H1 (cell line): ENCODE data around the gene OR10A2. TPM values are rescaled to one million over a fixed set of nuclear protein-coding genes. Genes with fewer than 3 reads are reported as not detected.
A peak's percentile ranks its signal among the peaks of the same experiment; 100 is the strongest.

Source experiments
- CTCF ChIA-PET: fragments of 300-600 bp; sonication (Branson Sonifier 250); formaldehyde crosslinking; loops from one replicate; lab custom pipeline; 2021; ENCODE audit not compliant: partially characterized antibody; lab: Charles Lee
- POLR2A ChIA-PET: fragments of 300-600 bp; sonication (Branson Sonifier 250); formaldehyde crosslinking; loops from one replicate; lab custom pipeline; 2021; ENCODE audit warnings: inconsistent platforms; ENCODE audit not compliant: partially characterized antibody; lab: Charles Lee
- DNase-seq, 2 experiments: peaks; one replicate each; pipeline versions ENCODE4 v3.0.0 to v3.0.0-alpha.2; 2010 to 2022; ENCODE audit warnings: low spot score in 2 of 2, low read depth in 1 of 2, mixed read lengths in 1 of 2
- FAIRE-seq: peaks from 2 replicates; lab custom pipeline; 2011; peaks lifted over from hg19 to GRCh38; lab: Jason Lieb, UNC
- H2AFZ ChIP-seq: 2 replicates; pipeline ENCODE4 v1.8.1; 2012; ENCODE audit warnings: low read length, inconsistent platforms
- H2AK5ac ChIP-seq: 2 replicates; pipeline ENCODE4 v1.6.1; 2013; ENCODE audit warnings: low read depth, low read length
- H2BK120ac ChIP-seq: replicated peaks from 2 replicates; pipeline ENCODE3; 2013; ENCODE audit warnings: low read depth, low read length, inconsistent platforms
- H2BK12ac ChIP-seq: 2 replicates; pipeline ENCODE4 v1.6.1; 2013; ENCODE audit warnings: low read depth, low read length
- H2BK15ac ChIP-seq: 2 replicates; pipeline ENCODE4 v1.6.1; 2013; ENCODE audit warnings: low read length
- H2BK20ac ChIP-seq: 2 replicates; pipeline ENCODE4 v1.6.1; 2013; ENCODE audit warnings: low read length
- H2BK5ac ChIP-seq: 2 replicates; pipeline ENCODE4 v1.6.1; 2013; ENCODE audit warnings: low read depth, low read length
- H3K14ac ChIP-seq: 2 replicates; pipeline ENCODE4 v1.6.1; 2013; ENCODE audit warnings: inconsistent platforms; ENCODE audit not compliant: insufficient read length
- H3K18ac ChIP-seq: 2 replicates; pipeline ENCODE4 v1.6.1; 2013; ENCODE audit warnings: low read length; ENCODE audit errors: extremely low read depth
- H3K23ac ChIP-seq: 2 replicates; pipeline ENCODE4 v1.6.1; 2013; ENCODE audit warnings: inconsistent platforms; ENCODE audit not compliant: insufficient read length
- H3K23me2 ChIP-seq: 2 replicates; pipeline ENCODE4 v1.6.1; 2013; ENCODE audit warnings: low read depth, low read length
- H3K27ac ChIP-seq: 2 replicates; pipeline ENCODE4 v1.6.1; 2011; ENCODE audit warnings: low read depth, low read length, inconsistent platforms
- H3K27me3 ChIP-seq, 4 experiments: replicated peaks in 1 of 4; 1 replicate in 1 of 4; 2 replicates in 3 of 4; pipeline versions ENCODE4 v1.6.1 to v1.8.1; 2011 to 2013; ENCODE audit warnings: low read length in 3 of 4, mild to moderate bottlenecking in 3 of 4, inconsistent platforms in 2 of 4, mixed read lengths in 2 of 4, moderate library complexity in 1 of 4; ENCODE audit not compliant: control insufficient read depth in 3 of 4, insufficient read depth in 3 of 4; ENCODE audit errors: extremely low read depth in 1 of 4
- H3K36me3 ChIP-seq, 4 experiments: 2 replicates each; pipeline versions ENCODE4 v1.6.1 to v1.8.1; 2011 to 2013; ENCODE audit warnings: mild to moderate bottlenecking in 4 of 4, low read length in 3 of 4, moderate library complexity in 2 of 4, control low read depth in 1 of 4, inconsistent platforms in 1 of 4; ENCODE audit not compliant: insufficient read depth in 4 of 4, control insufficient read depth in 2 of 4
- H3K4ac ChIP-seq: replicated peaks from 2 replicates; pipeline ENCODE3; 2013; ENCODE audit warnings: low read length, low read depth, mixed read lengths, inconsistent platforms; ENCODE audit not compliant: insufficient read length
- H3K4me1 ChIP-seq, 4 experiments: replicated peaks in 1 of 4; 1 replicate in 1 of 4; 2 replicates in 3 of 4; pipeline versions ENCODE4 v1.6.1 to v1.8.1; 2011 to 2013; ENCODE audit warnings: low read length in 3 of 4, inconsistent platforms in 2 of 4, mixed read lengths in 1 of 4; ENCODE audit not compliant: insufficient read depth in 4 of 4, control insufficient read depth in 3 of 4
- H3K4me2 ChIP-seq, 2 experiments: 2 replicates each; pipeline versions ENCODE4 v1.6.1 to v1.8.1; 2011 to 2013; ENCODE audit warnings: low read depth in 2 of 2, low read length in 2 of 2, control low read depth in 1 of 2, inconsistent platforms in 1 of 2, mild to moderate bottlenecking in 1 of 2; ENCODE audit not compliant: insufficient read depth in 1 of 2
- H3K4me3 ChIP-seq, 4 experiments: fragments of 200-600, 300-600 bp in 1 of 4; sonication (generic), shearing (Covaris generic), sonication (Bioruptor Twin) in 1 of 4; 2 replicates each; pipeline versions ENCODE4 v1.5.1 to v1.8.1; 2011 to 2016; ENCODE audit warnings: low read length in 4 of 4, low read depth in 3 of 4, control low read depth in 2 of 4, inconsistent platforms in 2 of 4, mild to moderate bottlenecking in 2 of 4, mixed read lengths in 1 of 4, moderate library complexity in 1 of 4; ENCODE audit not compliant: insufficient read depth in 2 of 4; ENCODE audit errors: extremely low read depth in 1 of 4
- H3K56ac ChIP-seq: replicated peaks from 2 replicates; pipeline ENCODE3; 2013; ENCODE audit warnings: low read depth, mild to moderate bottlenecking, mixed read lengths, low read length, inconsistent platforms; ENCODE audit not compliant: insufficient read length
- H3K79me1 ChIP-seq: 2 replicates; pipeline ENCODE4 v1.6.1; 2013; ENCODE audit warnings: low read depth, low read length, control low read depth
- H3K79me2 ChIP-seq, 2 experiments: 2 replicates each; pipeline versions ENCODE4 v1.6.1 to v1.8.1; 2012 to 2013; ENCODE audit warnings: low read length in 2 of 2, mild to moderate bottlenecking in 2 of 2, inconsistent platforms in 1 of 2; ENCODE audit not compliant: insufficient read depth in 2 of 2, control insufficient read depth in 1 of 2
- H3K9ac ChIP-seq, 4 experiments: replicated peaks in 1 of 4; 1 replicate in 1 of 4; 2 replicates in 3 of 4; pipeline versions ENCODE4 v1.6.1 to v1.8.1; 2011 to 2013; ENCODE audit warnings: low read depth in 3 of 4, low read length in 3 of 4, control low read depth in 2 of 4, mild to moderate bottlenecking in 2 of 4, moderate library complexity in 2 of 4, inconsistent platforms in 1 of 4; ENCODE audit errors: extremely low read depth in 1 of 4
- H3K9me3 ChIP-seq, 2 experiments: 2 replicates each; pipeline versions ENCODE4 v1.6.1 to v1.8.1; 2012 to 2013; ENCODE audit warnings: mild to moderate bottlenecking in 2 of 2, moderate library complexity in 2 of 2, control low read depth in 1 of 2, inconsistent platforms in 1 of 2, low read depth in 1 of 2, low read length in 1 of 2, mixed read lengths in 1 of 2; ENCODE audit not compliant: insufficient read depth in 2 of 2
- H4K20me1 ChIP-seq, 2 experiments: replicated peaks in 1 of 2; 2 replicates each; pipeline versions ENCODE3 to v1.8.1; 2011 to 2013; ENCODE audit warnings: inconsistent platforms in 2 of 2, low read length in 2 of 2, mild to moderate bottlenecking in 1 of 2; ENCODE audit not compliant: insufficient read depth in 2 of 2, control insufficient read depth in 1 of 2
- H4K5ac ChIP-seq: 2 replicates; pipeline ENCODE4 v1.6.1; 2013; ENCODE audit warnings: low read length, low read depth, mixed read lengths, inconsistent platforms; ENCODE audit not compliant: insufficient read length
- H4K8ac ChIP-seq: 2 replicates; pipeline ENCODE4 v1.8.0; 2013; ENCODE audit warnings: mild to moderate bottlenecking, moderate library complexity, low read length, inconsistent platforms; ENCODE audit not compliant: insufficient read depth; ENCODE audit errors: extremely low read depth
- H4K91ac ChIP-seq: replicated peaks from 2 replicates; pipeline ENCODE3; 2013; ENCODE audit warnings: low read length, mixed read lengths, inconsistent platforms; ENCODE audit not compliant: insufficient read length
- ASH2L ChIP-seq: fragments of 200-600, 300-600 bp; sonication (generic); IDR thresholded peaks from one replicate; pipeline ENCODE4 v1.7.1; 2017; ENCODE audit warnings: low read length
- CBX8 ChIP-seq: fragments of 300-800, 300-1000 bp; sonication (generic); IDR thresholded peaks from 2 replicates; pipeline ENCODE4 v1.7.1; 2016; ENCODE audit warnings: low read depth, low read length, borderline replicate concordance
- CHD1 ChIP-seq: IDR thresholded peaks from 2 replicates; pipeline ENCODE4 v1.6.1; 2012; ENCODE audit warnings: low read depth, low read length, improper control_type of control experiment
- EP300 ChIP-seq, 2 experiments: IDR thresholded peaks; 1 replicate in 1 of 2; 2 replicates in 1 of 2; pipeline ENCODE4 v1.6.1; 2011 to 2012; ENCODE audit warnings: low read depth in 2 of 2, low read length in 2 of 2, mild to moderate bottlenecking in 2 of 2, borderline replicate concordance in 1 of 2, inconsistent platforms in 1 of 2, moderate library complexity in 1 of 2
- GABPA ChIP-seq: IDR thresholded peaks from 2 replicates; pipeline ENCODE4 v1.6.1; 2011; ENCODE audit warnings: mild to moderate bottlenecking, low read length, moderate library complexity, borderline replicate concordance; ENCODE audit not compliant: insufficient read depth
- HDAC6 ChIP-seq: IDR thresholded peaks from one replicate; pipeline ENCODE4 v1.7.1; 2012; ENCODE audit warnings: low read depth, mild to moderate bottlenecking, inconsistent platforms, low read length, moderate library complexity
- JUN ChIP-seq: IDR thresholded peaks from 2 replicates; pipeline ENCODE4 v1.6.1; 2011; ENCODE audit warnings: low read depth, mild to moderate bottlenecking, improper control_type of control experiment, low read length
- JUND ChIP-seq: IDR thresholded peaks from 2 replicates; pipeline ENCODE4 v1.6.1; 2011; ENCODE audit warnings: mild to moderate bottlenecking, improper control_type of control experiment, low read length
- KDM4A ChIP-seq: IDR thresholded peaks from one replicate; pipeline ENCODE4 v1.7.1; 2012; ENCODE audit warnings: low read depth, mild to moderate bottlenecking, moderate library complexity, low read length, inconsistent platforms; ENCODE audit not compliant: severe bottlenecking
- MAX ChIP-seq: IDR thresholded peaks from 2 replicates; pipeline ENCODE4 v1.6.1; 2012; ENCODE audit warnings: inconsistent platforms
- TCF12 ChIP-seq: IDR thresholded peaks from 2 replicates; pipeline ENCODE4 v1.6.1; 2011; ENCODE audit warnings: low read depth, mild to moderate bottlenecking, low read length
- USF2 ChIP-seq: IDR thresholded peaks from 2 replicates; pipeline ENCODE4 v1.6.1; 2011; ENCODE audit warnings: low read length, improper control_type of control experiment
- ZNF274 ChIP-seq: IDR thresholded peaks from 2 replicates; pipeline ENCODE4 v1.7.0; 2012; ENCODE audit warnings: low read length, borderline replicate concordance; ENCODE audit errors: extremely low read depth
- WGBS, 2 experiments: shearing (Covaris generic) in 1 of 2; methylation state at CpG; one replicate each; pipeline versions ENCODE4 v1.1.6 to v1.1.7; 2013 to 2015; ENCODE audit warnings: low lambda C conversion rate in 2 of 2, mixed read lengths in 2 of 2, inconsistent platforms in 1 of 2, low coverage in 1 of 2, missing lambda C conversion rate in 1 of 2; ENCODE audit not compliant: insufficient replicate concordance in 2 of 2, insufficient coverage in 1 of 2, insufficient read length in 1 of 2; ENCODE audit errors: extremely low coverage in 1 of 2, missing lambda C conversion rate in 1 of 2; 5-methylcytosine and 5-hydroxymethylcytosine counted together
- polyA plus RNA-seq, 7 experiments: library from polyadenylated mRNA; depleted of rRNA in 3 of 7; stranded (reverse) in 5 of 7; unstranded in 2 of 7; fragments of >200 nt in 5 of 7; fragments of 200-250 nt in 2 of 7; gene quantifications; 1 replicate in 5 of 7; 2 replicates in 1 of 7; 4 replicates in 1 of 7; pipeline versions ENCODE4 v1.2.1 to v1.2.3, GENCODE V29; 2011 to 2013; ENCODE audit warnings: missing spikeins in 2 of 7, mixed read lengths in 2 of 7
- total RNA-seq: library from RNA; stranded (reverse); fragmentation: NEBNext Ultra II Directional; extraction: Animal tissue kit (Norgen Biotek cat#: 25700); gene quantifications from 2 replicates; pipeline ENCODE4 v1.2.1, GENCODE V29; 2021

The OR10A2 gene
- total and polyA plus RNA-seq, 2 of the 8 experiments (the other 6 are each of a cell fraction or from before 2014, with no cell fraction given), result not detected

GRCh38 chr11:6844356-6844755, 18.5 kb upstream of the OR10A2 start:
- no peak overlapping the region for H4K5ac ChIP-seq
- no peaks in the 10 kb centered on the region for H3K79me2 ChIP-seq
- H2BK120ac ChIP-seq, result no peak overlapping the region
- H3K4ac ChIP-seq, result no peak overlapping the region
- H2BK5ac ChIP-seq, result no peak overlapping the region
- DNase-seq, result no peak
- no peak overlapping the region for H2BK12ac ChIP-seq
- ChIA-PET POLR2A (no interaction called here), CTCF (no interaction called here)
- peaks cover 0 to 8% (median 2%) of the 10 kb centered on the region in 4 experiments; a peak in 3 of 7 replicates for H3K4me1 ChIP-seq
- H3K27ac ChIP-seq, result 0 out of 2 replicates have a peak overlapping the region, but pooled peaks have one; percentile 9
- H3K9me3 ChIP-seq, result no peaks in the 10 kb centered on the region; a peak in 1 of 4 replicates
- H3K23ac ChIP-seq, result no peak overlapping the region
- no peak overlapping the region for H4K91ac ChIP-seq
- H3K9ac ChIP-seq, result no peak overlapping the region
- H4K20me1 ChIP-seq, result no peaks in the 10 kb centered on the region
- 0 out of 2 replicates have a peak overlapping the region, but pooled peaks have one; percentile 6 for H2BK20ac ChIP-seq
- no peak overlapping the region for H3K56ac ChIP-seq
- no peak overlapping the region for H2AK5ac ChIP-seq
- H3K18ac ChIP-seq, result no peak overlapping the region
- no peak overlapping the region for H4K8ac ChIP-seq
- FAIRE-seq, result no peak
- no peaks in the 10 kb centered on the region for H3K23me2 ChIP-seq
- no peaks in the 10 kb centered on the region for H3K27me3 ChIP-seq
- no peak overlapping the region for H3K4me2 ChIP-seq
- whole genome bisulfite sequencing, 2 experiments, result 94% methylated on average over 5 of the region's 5 CpGs; no CpG with 5 or more reads in 1 of the 2 experiments
- H2AFZ ChIP-seq, result no peak overlapping the region
- H3K14ac ChIP-seq, result no peak overlapping the region
- no peak overlapping the region for H3K4me3 ChIP-seq
- no peaks in the 10 kb centered on the region for H3K79me1 ChIP-seq
- no peak overlapping the region for H2BK15ac ChIP-seq
- no peaks in the 10 kb centered on the region for H3K36me3 ChIP-seq
- TF ChIP-seq MAX (no peak), ASH2L (no peak), JUND (no peak), ZNF274 (no peak), CBX8 (no peak), KDM4A (no peak), GABPA (no peak), TCF12 (no peak), USF2 (no peak), JUN (no peak), CHD1 (no peak), HDAC6 (no peak), EP300 (IDR thresholded peaks at IDR 0.05; ENCODE audit: borderline replicate concordance in 1 of 2, low read depth in 2 of 2, low read length in 2 of 2) (no peak)
